Measurements from ENCODE around the gene NLGN3.

The NLGN3 gene

DNA sequence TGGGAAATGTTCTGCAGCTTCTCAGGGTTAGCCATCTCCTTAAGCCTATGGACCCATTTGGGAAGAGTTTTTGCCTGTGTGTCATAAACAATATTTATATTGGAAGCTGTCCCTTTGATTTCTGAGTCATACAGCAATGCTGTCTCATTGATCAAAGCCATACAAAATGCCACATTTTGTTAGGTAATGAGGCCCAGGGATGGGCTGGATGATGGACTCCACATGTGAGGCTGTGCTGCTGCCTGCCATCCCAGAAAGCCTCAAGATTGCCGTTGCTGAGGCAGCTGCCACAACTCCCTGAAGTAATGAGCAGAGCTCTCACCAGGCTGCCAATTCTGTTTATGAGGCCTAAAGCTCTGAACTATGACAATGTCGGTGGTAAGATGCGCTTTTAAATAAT lies 66.2 kb downstream of the NLGN3 start:
- TF ChIP-seq, protein P1, sequence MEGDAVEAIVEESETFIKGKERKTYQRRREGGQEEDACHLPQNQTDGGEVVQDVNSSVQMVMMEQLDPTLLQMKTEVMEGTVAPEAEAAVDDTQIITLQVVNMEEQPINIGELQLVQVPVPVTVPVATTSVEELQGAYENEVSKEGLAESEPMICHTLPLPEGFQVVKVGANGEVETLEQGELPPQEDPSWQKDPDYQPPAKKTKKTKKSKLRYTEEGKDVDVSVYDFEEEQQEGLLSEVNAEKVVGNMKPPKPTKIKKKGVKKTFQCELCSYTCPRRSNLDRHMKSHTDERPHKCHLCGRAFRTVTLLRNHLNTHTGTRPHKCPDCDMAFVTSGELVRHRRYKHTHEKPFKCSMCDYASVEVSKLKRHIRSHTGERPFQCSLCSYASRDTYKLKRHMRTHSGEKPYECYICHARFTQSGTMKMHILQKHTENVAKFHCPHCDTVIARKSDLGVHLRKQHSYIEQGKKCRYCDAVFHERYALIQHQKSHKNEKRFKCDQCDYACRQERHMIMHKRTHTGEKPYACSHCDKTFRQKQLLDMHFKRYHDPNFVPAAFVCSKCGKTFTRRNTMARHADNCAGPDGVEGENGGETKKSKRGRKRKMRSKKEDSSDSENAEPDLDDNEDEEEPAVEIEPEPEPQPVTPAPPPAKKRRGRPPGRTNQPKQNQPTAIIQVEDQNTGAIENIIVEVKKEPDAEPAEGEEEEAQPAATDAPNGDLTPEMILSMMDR (IDR thresholded peaks at IDR 0.05; ENCODE audit: insufficient read depth, low read depth, low read length, missing control alignments), result no peak
- no peak overlapping the region for H3K4me3 ChIP-seq (ENCODE audit: low read depth, low read length)
- no peak for DNase-seq (ENCODE audit: low read depth)

DNA sequence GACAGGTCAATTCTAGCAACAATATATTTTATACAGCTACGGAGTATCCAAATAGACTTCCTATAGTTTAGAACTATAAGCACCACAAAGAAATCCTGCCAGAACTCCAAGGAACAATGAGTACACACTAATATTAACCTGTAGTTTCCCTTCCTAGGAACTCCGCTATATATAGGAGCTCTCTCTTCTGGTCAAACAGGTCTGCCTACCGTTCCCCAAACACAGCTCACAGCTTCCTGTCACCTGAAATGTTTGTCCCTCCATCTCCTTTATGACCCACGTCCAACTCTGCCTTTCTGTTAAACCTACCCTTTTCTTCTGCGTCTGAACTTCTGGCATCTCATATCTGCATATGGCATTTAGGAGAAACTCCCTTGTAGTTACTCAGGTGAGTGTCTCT lies 67.9 kb downstream of the NLGN3 start:
- TF ChIP-seq, protein P1 (IDR thresholded peaks at IDR 0.05; ENCODE audit: insufficient read depth, low read depth, low read length, missing control alignments), result no peak
- DNase-seq (ENCODE audit: low read depth), result no peak
- H3K4me3 ChIP-seq (ENCODE audit: low read depth, low read length), result no peak overlapping the region

DNA sequence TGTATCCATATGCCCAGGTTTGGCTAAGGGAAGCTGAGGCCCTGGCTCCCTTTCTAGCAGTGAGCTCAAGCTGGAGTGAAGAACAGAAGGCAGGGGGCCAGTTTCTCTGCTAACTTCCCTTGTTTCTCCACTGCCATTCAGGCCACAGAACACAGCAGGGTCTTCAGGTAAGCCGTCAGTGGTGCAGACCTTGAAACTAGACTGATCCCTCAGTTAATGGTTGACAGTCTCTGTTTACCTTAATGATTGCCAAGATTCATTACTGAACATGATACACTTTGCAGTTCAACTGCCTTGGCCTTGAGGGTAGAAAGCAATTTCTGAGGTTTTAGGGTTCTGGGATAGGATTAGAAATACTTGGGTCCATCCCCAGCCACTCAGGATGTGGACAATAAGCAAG lies 69.5 kb downstream of the NLGN3 start:
- TF ChIP-seq, protein P1 (IDR thresholded peaks at IDR 0.05; ENCODE audit: insufficient read depth, low read depth, low read length, missing control alignments), result no peak
- H3K4me3 ChIP-seq (ENCODE audit: low read depth, low read length), result no peak overlapping the region
- DNase-seq (ENCODE audit: low read depth), result no peak

DNA sequence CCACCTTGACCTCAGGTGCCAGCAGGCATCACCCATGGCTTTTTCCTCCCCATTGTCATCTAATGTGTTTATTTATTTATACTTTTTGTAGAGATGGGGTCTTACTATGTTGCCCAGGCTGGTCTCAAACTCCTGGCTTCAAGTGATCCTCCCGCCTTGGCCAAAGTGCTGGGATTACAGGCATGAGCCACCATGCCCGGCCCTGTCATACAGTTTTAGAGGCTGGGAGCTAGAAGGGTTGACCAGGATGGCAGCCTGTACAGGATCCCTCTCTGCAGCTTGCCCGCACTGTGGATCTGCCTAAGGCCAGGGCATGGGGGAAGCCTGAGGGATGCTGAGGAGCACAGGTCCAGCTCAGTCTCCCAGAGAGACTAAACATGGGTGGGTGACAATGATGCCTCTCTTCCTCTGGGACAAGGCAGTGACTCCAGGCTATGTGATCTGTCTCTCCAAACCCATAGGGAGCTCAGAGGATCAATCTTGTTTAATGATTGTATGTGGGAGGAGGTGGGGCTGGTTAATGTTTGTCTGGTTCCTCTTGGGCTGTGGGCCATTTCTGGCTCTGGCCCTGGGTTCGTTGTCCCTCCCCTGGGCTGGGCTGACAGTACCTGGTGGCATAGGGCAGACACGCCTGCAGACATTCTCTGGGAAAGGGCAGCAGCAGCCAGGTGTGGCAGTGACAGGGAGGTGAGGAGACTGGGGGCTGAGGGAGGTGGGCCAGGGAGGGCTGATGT lies 70.1 kb downstream of the NLGN3 start:
- no peak overlapping the region for H3K4me3 ChIP-seq (ENCODE audit: low read depth, low read length)
- DNase-seq (ENCODE audit: low read depth), result no peak
- TF ChIP-seq, protein P1 (IDR thresholded peaks at IDR 0.05; ENCODE audit: insufficient read depth, low read depth, low read length, missing control alignments), result no peak

DNA sequence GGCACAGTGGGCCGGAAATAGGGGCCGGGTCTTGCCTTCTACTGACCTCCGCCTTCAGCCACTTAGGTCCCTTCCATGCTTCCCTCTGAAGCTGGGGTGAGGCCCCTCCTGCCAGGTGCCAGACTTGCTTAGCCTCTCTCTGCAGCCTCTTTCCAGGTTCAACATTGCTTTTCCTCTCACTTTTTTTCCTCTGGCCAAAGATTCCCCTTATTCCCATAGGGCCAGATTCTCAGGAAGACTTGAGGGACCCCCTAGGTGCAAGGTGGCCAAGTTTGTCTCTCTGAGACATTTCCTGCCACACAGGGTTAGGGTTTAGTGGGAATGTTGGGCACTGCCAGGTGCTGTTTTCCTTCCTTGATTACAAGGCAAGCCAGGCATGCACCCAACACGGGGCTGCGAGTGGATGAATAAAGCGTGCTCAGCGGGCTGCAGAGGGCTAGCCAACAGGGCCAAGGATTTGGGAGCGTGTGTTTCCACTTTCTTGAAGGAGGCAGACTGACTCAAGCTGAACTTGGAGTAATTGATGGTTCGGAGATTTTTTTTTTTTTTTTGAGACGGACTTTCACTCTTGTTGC lies 70.8 kb downstream of the NLGN3 start:
- no peak for DNase-seq (ENCODE audit: low read depth)
- no peak overlapping the region for H3K4me3 ChIP-seq (ENCODE audit: low read depth, low read length)
- TF ChIP-seq, protein P1 (IDR thresholded peaks at IDR 0.05; ENCODE audit: insufficient read depth, low read depth, low read length, missing control alignments), result no peak

DNA sequence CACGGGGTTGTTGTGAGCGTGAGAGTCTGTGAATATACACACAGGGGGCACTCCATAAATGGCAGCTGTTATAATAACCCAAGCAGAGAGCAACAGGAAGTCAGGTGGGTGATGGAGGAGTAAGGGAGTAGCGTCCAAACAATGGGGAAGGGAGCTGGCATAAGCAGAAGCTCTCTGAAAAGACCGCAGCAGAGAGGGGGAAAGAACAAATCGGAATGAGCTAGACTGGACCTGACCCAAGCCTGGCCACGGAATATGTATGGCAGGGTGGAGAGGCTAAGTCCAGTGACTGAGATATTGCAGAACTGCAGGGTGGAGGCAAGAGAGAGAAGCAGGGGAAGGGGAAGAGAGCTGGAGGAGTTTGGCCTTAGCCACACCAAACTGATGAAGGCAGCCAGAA lies 71.8 kb downstream of the NLGN3 start:
- H3K4me3 ChIP-seq (ENCODE audit: low read depth, low read length), result no peak overlapping the region
- TF ChIP-seq, protein P1 (IDR thresholded peaks at IDR 0.05; ENCODE audit: insufficient read depth, low read depth, low read length, missing control alignments), result no peak
- no peak for DNase-seq (ENCODE audit: low read depth)

DNA sequence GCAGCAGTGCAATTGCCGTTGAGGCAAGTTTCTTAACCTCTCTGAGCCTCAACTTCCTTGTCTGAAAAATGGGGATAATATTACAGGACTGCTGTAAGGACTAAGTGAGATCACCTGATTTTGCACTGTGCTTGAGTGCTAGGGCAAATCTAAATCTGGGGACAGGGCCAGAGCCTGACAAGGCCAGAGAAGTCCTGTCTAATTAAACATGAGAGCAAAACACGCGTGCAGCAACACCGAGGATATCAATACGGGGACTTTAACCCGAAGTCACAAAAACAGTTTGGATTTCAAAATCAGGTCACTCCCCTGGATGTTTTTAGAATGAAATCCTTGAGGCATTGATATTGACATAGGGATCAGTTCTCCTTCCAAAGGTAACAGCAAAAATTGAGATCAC lies 72.7 kb downstream of the NLGN3 start:
- H3K4me3 ChIP-seq (ENCODE audit: low read depth, low read length), result no peak overlapping the region
- TF ChIP-seq, protein P1 (IDR thresholded peaks at IDR 0.05; ENCODE audit: insufficient read depth, low read depth, low read length, missing control alignments), result no peak

More for the DNA sequence above, 72.7 kb downstream of the NLGN3 start:
- DNase-seq (ENCODE audit: low read depth), result no peak

Data from GM12865 (cell line).